CD4-positive, alpha-beta T cell (primary cell): ENCODE measurements around the gene CIRBP. TPM values are rescaled to one million over a fixed set of nuclear protein-coding genes. Genes with fewer than 3 reads are reported as not detected.

Experiments
- ATAC-seq: fragments of 200-7000 bp; cut with Tn5 transposase; one replicate; pipeline ENCODE4 v1.10.0; 2022; ENCODE audit warnings: mild to moderate bottlenecking; ENCODE audit not compliant: poor library complexity
- CTCF ChIA-PET: fragments of 350-600 bp; sonication (Branson Sonifier 250); formaldehyde crosslinking; loops from one replicate; lab custom pipeline; 2021; ENCODE audit warnings: antibody characterized with exemption, inconsistent platforms; lab: Charles Lee
- POLR2A ChIA-PET: fragments of 350-600 bp; sonication (Branson Sonifier 250); formaldehyde crosslinking; loops from one replicate; lab custom pipeline; 2021; ENCODE audit warnings: antibody characterized with exemption, inconsistent platforms; lab: Charles Lee
- DNase-seq, 14 experiments: peaks; one replicate each; pipeline ENCODE4 v3.0.0-alpha.2; 2013 to 2020; ENCODE audit warnings: mixed read lengths in 2 of 14
- H3K27ac ChIP-seq, 2 donors: one replicate each; pipeline versions ENCODE4 v1.5.1 to v1.7.0; 2013; ENCODE audit warnings: low read length in 2 of 2, low read depth in 1 of 2, mild to moderate bottlenecking in 1 of 2
- H3K27me3 ChIP-seq, 2 experiments: 1 replicate in 1 of 2; 2 replicates in 1 of 2; pipeline versions ENCODE4 v1.6.1 to v1.7.0; 2013; ENCODE audit warnings: low read length in 2 of 2, control low read depth in 1 of 2, mild to moderate bottlenecking in 1 of 2, moderate library complexity in 1 of 2; ENCODE audit not compliant: insufficient read depth in 2 of 2, control insufficient read depth in 1 of 2
- H3K36me3 ChIP-seq: one replicate; pipeline ENCODE4 v1.6.1; 2013; ENCODE audit warnings: low read length, control low read depth; ENCODE audit not compliant: insufficient read depth
- H3K4me1 ChIP-seq: one replicate; pipeline ENCODE4 v1.6.1; 2013; ENCODE audit warnings: low read length, control low read depth; ENCODE audit not compliant: insufficient read depth
- H3K4me3 ChIP-seq: one replicate; pipeline ENCODE4 v1.5.1; 2013; ENCODE audit warnings: mild to moderate bottlenecking, low read length, moderate library complexity
- H3K9me3 ChIP-seq, 2 experiments: 1 replicate in 1 of 2; 2 replicates in 1 of 2; pipeline versions ENCODE4 v1.6.1 to v1.7.0; 2013; ENCODE audit warnings: low read length in 2 of 2, mild to moderate bottlenecking in 2 of 2, control low read depth in 1 of 2, moderate library complexity in 1 of 2; ENCODE audit not compliant: control insufficient read depth in 1 of 2, insufficient read depth in 1 of 2
- H3K27ac Mint-ChIP-seq: one replicate; pipeline ENCODE4 v1.8.0; 2020; ENCODE audit warnings: mixed read lengths
- H3K27me3 Mint-ChIP-seq: one replicate; pipeline ENCODE4 v1.8.0; 2021; ENCODE audit warnings: mixed read lengths
- H3K36me3 Mint-ChIP-seq: one replicate; pipeline ENCODE4 v1.8.0; 2021; ENCODE audit warnings: low read depth, mixed read lengths
- H3K4me1 Mint-ChIP-seq: one replicate; pipeline ENCODE4 v1.8.0; 2021; ENCODE audit warnings: low read depth, mixed read lengths
- H3K4me3 Mint-ChIP-seq: one replicate; pipeline ENCODE4 v1.8.0; 2020; ENCODE audit warnings: mild to moderate bottlenecking, mixed read lengths
- H3K9me3 Mint-ChIP-seq: one replicate; pipeline ENCODE4 v1.8.0; 2020; ENCODE audit warnings: mixed read lengths
- CTCF ChIP-seq: fragments of 200-600 bp; IDR thresholded peaks from one replicate; pipeline ENCODE4 v1.8.0; 2022; ENCODE audit warnings: antibody characterized with exemption, mild to moderate bottlenecking
- intact Hi-C, 2 experiments: fragments of 100-400 bp; cut with DNase I in 1 of 2; cut with micrococcal nuclease in 1 of 2; formaldehyde crosslinking; loops; one replicate each; pipeline versions ENCODE4 v1.15.1 to v1.9.0; 2023 to 2025; cut with DNase I, micrococcal nuclease
- total RNA-seq, 174 experiments: library from RNA in 2 of 174; stranded (reverse) in 2 of 174; gene quantifications; one replicate each; pipeline ENCODE4 v1.2.3 and lab custom pipeline; 2021 to 2026

CIRBP gene
- total RNA-seq, 2 experiments from 2014 or later, result 614 to 628 TPM

- Mint-ChIP-seq H3K9me3 (no peaks in the 10 kb centered on the region), H3K4me3 (no peak overlapping the region), H3K27me3 (no peaks in the 10 kb centered on the region), H3K36me3 (peaks cover 16% of the 10 kb centered on the region), H3K27ac (peak overlapping the region; percentile 56), H3K4me1 (peaks cover 11% of the 10 kb centered on the region)
- intact Hi-C loops, result loop anchor here in 1 of 2 experiments (10.0 kb wide), 2 partner anchors 223 to 453 kb away; partner anchors contain the start of genes CNN2, PTBP1, RNU6-2 and TMEM259
- ChIA-PET POLR2A (interaction anchor here (0.7 to 7.9 kb wide), 2 partner anchors 10 to 19 kb away, joined by 3 to 476 read pairs; partner anchors contain the start of gene CIRBP), CTCF (interaction anchor here (1.2 kb wide), 1 partner anchor 19 kb away, joined by 8 read pairs; no protein-coding TSS in a partner anchor)
- DNase-seq, result no peak
- H3K9me3 ChIP-seq, result no peaks in the 10 kb centered on the region
- no peak for TF ChIP-seq CTCF
- no peak for ATAC-seq
- peaks cover 17% of the 10 kb centered on the region for H3K36me3 ChIP-seq
- no peaks in the 10 kb centered on the region for H3K27me3 ChIP-seq
- peak overlapping the region; percentile 59 for H3K4me3 ChIP-seq
- peaks cover 54% of the 10 kb centered on the region for H3K4me1 ChIP-seq
- H3K27ac ChIP-seq, result peak overlapping the region; percentile 59 to 72
These were observed 21.4 kb upstream of the CIRBP start for GRCh38 chr19:1247748-1248138.

GRCh38 chr19:1248139-1248785, 20.9 kb upstream of the CIRBP start, which contains the start of gene MIDN:
MIDN (plus strand) TSS chr19:1248583; CDS start chr19:1250297, 1,714 bp downstream.
- peaks cover 54% of the 10 kb centered on the region for H3K4me1 ChIP-seq
- ChIA-PET POLR2A (interaction anchor here (0.6 to 2.3 kb wide), 4 partner anchors 13 to 211 kb away, joined by 3 to 57 read pairs (median 13); partner anchors contain the start of gene CIRBP), CTCF (interaction anchor here (1.0 to 1.1 kb wide), 3 partner anchors 19 to 23 kb away, joined by 3 to 12 read pairs (median 4); no protein-coding TSS in a partner anchor)
- no peaks in the 10 kb centered on the region for H3K27me3 ChIP-seq
- Mint-ChIP-seq H3K4me1 (peaks cover 8% of the 10 kb centered on the region), H3K4me3 (peak within 1 kb of the TSS; percentile 75), H3K9me3 (no peaks in the 10 kb centered on the region), H3K27me3 (no peaks in the 10 kb centered on the region), H3K27ac (peak within 1 kb of the TSS; percentile 92), H3K36me3 (peaks cover 18% of the 10 kb centered on the region)
- ATAC-seq (no peak), DNase-seq (peak in 12 of 14 experiments; percentile 51 to 88 (median 70))
- H3K4me3 ChIP-seq, result peak within 1 kb of the TSS; percentile 59
- no peak for TF ChIP-seq CTCF
- intact Hi-C loops, result loop anchor here in 1 of 2 experiments (10.0 kb wide), 2 partner anchors 223 to 453 kb away; partner anchors contain the start of genes CNN2, PTBP1, RNU6-2 and TMEM259
- peak within 1 kb of the TSS; percentile 77 to 81 for H3K27ac ChIP-seq
- no peaks in the 10 kb centered on the region for H3K9me3 ChIP-seq
- H3K36me3 ChIP-seq, result peaks cover 17% of the 10 kb centered on the region

GRCh38 chr19:1248786-1249297, 20.3 kb upstream of the CIRBP start:
- peak overlapping the region; percentile 92 for H3K27ac Mint-ChIP-seq
- DNase-seq, result peak; percentile 70 to 95 (median 82)
- Histone ChIP-seq H3K27me3 (no peaks in the 10 kb centered on the region), H3K4me1 (peaks cover 55% of the 10 kb centered on the region), H3K4me3 (peak overlapping the region; percentile 59), H3K36me3 (peaks cover 21% of the 10 kb centered on the region), H3K9me3 (no peaks in the 10 kb centered on the region), H3K27ac (peak overlapping the region; percentile 77 to 81)
- ATAC-seq, result peak; percentile 21
- H3K4me1 Mint-ChIP-seq, result peaks cover 11% of the 10 kb centered on the region
- no peaks in the 10 kb centered on the region for H3K27me3 Mint-ChIP-seq
- H3K4me3 Mint-ChIP-seq, result peak overlapping the region; percentile 75
- ChIA-PET CTCF (interaction anchor here (0.7 to 1.1 kb wide), 5 partner anchors 13 to 28 kb away, joined by 3 to 12 read pairs (median 4); no protein-coding TSS in a partner anchor), POLR2A (interaction anchor here (0.6 to 2.3 kb wide), 4 partner anchors 12 to 211 kb away, joined by 3 to 57 read pairs (median 13); partner anchors contain the start of gene CIRBP)
- intact Hi-C loops, result loop anchor here (1.0 to 10.0 kb wide), 5 partner anchors 10 to 454 kb away; partner anchors contain the start of genes CNN2 (in 1 of the 2), PTBP1 (in 1 of the 2), RNU6-2 (in 1 of the 2) and TMEM259 (in 1 of the 2)
- H3K9me3 Mint-ChIP-seq, result no peaks in the 10 kb centered on the region
- peak; percentile 62 for TF ChIP-seq CTCF
- peaks cover 23% of the 10 kb centered on the region for H3K36me3 Mint-ChIP-seq
